T-helper 22 cell (primary cell): ENCODE results near the gene PURA.

Experiments used
- DNase-seq: peaks from one replicate; pipeline ENCODE4 v3.0.0-alpha.2; 2020; ENCODE audit warnings: low read depth

The PURA gene

GRCh38 chr5:140113699-140114263, at the start of gene PURA:
Gene PURA, plus strand, starts transcription at chr5:140114109. Its CDS starts 73 bp downstream, at chr5:140114182.
- DNase-seq: peak; percentile 96

GRCh38 chr5:140072812-140073211, 41.1 kb upstream of the PURA start:
- no peak for DNase-seq

GRCh38 chr5:140073296-140073695, 40.6 kb upstream of the PURA start:
- DNase-seq: no peak

GRCh38 chr5:140075371-140075770, 38.5 kb upstream of the PURA start:
- no peak for DNase-seq

- no peak for DNase-seq
These were observed 37.8 kb upstream of the PURA start for GRCh38 chr5:140076142-140076541.

GRCh38 chr5:140076788-140077187, 37.1 kb upstream of the PURA start:
- DNase-seq: no peak

- no peak for DNase-seq
These were observed 30.8 kb upstream of the PURA start for GRCh38 chr5:140083120-140083519.

GRCh38 chr5:140083650-140084049, 30.3 kb upstream of the PURA start:
- no peak for DNase-seq

GRCh38 chr5:140084541-140084940, 29.4 kb upstream of the PURA start:
- no peak for DNase-seq

GRCh38 chr5:140090251-140090650, 23.7 kb upstream of the PURA start:
- DNase-seq: no peak

GRCh38 chr5:140093179-140093578, 20.7 kb upstream of the PURA start:
- DNase-seq: no peak

- no peak for DNase-seq
These were observed 20.0 kb upstream of the PURA start for GRCh38 chr5:140093866-140094265.

GRCh38 chr5:140094889-140095288, 19.0 kb upstream of the PURA start:
- no peak for DNase-seq

GRCh38 chr5:140101179-140101578, 12.7 kb upstream of the PURA start:
- DNase-seq: no peak

GRCh38 chr5:140103154-140103553, 10.8 kb upstream of the PURA start:
- no peak for DNase-seq

- DNase-seq: no peak
These were observed 9.8 kb upstream of the PURA start for GRCh38 chr5:140104100-140104499.

GRCh38 chr5:140106101-140106500, 7.8 kb upstream of the PURA start:
- no peak for DNase-seq

- DNase-seq: no peak
These were observed 7.1 kb upstream of the PURA start for GRCh38 chr5:140106805-140107311.

- DNase-seq: peak; percentile 91
These were observed 6.4 kb upstream of the PURA start for GRCh38 chr5:140107312-140108092.

- DNase-seq: no peak
These were observed 5.6 kb upstream of the PURA start for GRCh38 chr5:140108093-140109017.

- DNase-seq: no peak
These were observed 4.7 kb upstream of the PURA start for GRCh38 chr5:140109018-140109758.
